GM13977 (cell line): ENCODE results near the gene FREM2.

Source experiments
- DNase-seq: peaks from one replicate; pipeline ENCODE4 v3.0.0; 2012; ENCODE audit warnings: low spot score
- in situ Hi-C: fragments of 300-500 bp; cut with MboI; formaldehyde crosslinking; loops from one replicate; pipeline ENCODE4 v1.12.0; 2022; ENCODE audit warnings: low sequenced_read_pairs, low pct_unique_long_range_greater_than_20kb, mixed read lengths, inconsistent platforms; ENCODE audit not compliant: unreplicated experiment
- TF ChIP-seq, protein P1 (sequence below): IDR thresholded peaks from 2 replicates; pipeline ENCODE4 v1.5.1; 2012; ENCODE audit warnings: mild to moderate bottlenecking, control low read depth; ENCODE audit not compliant: insufficient read depth; ENCODE audit errors: extremely low read depth, missing control alignments

FREM2 gene

GRCh38 chr13:38850868-38851626 lies 164.2 kb downstream of the FREM2 start:
- in situ Hi-C loops: no loop called here
- DNase-seq: no peak
- TF ChIP-seq, protein P1, sequence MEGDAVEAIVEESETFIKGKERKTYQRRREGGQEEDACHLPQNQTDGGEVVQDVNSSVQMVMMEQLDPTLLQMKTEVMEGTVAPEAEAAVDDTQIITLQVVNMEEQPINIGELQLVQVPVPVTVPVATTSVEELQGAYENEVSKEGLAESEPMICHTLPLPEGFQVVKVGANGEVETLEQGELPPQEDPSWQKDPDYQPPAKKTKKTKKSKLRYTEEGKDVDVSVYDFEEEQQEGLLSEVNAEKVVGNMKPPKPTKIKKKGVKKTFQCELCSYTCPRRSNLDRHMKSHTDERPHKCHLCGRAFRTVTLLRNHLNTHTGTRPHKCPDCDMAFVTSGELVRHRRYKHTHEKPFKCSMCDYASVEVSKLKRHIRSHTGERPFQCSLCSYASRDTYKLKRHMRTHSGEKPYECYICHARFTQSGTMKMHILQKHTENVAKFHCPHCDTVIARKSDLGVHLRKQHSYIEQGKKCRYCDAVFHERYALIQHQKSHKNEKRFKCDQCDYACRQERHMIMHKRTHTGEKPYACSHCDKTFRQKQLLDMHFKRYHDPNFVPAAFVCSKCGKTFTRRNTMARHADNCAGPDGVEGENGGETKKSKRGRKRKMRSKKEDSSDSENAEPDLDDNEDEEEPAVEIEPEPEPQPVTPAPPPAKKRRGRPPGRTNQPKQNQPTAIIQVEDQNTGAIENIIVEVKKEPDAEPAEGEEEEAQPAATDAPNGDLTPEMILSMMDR: no peak

DNA sequence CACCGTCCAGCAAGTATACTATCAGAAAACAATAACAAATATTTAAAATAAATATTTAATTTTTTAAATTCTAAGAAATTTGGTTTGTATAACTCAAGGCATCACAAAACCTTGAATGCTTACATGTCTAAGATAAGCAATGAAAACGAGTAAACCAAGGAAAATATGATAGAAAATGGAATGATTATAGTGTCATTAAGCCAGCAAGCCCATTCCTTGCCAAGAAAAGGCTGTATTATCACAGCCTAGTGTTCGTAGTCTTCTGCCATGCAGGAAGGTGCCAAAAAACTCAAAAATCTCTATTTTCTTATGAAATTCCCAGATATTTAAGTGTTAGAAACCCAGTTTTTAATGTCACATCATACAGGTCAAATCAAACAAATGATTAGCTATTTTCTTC lies 167.3 kb downstream of the FREM2 start:
- TF ChIP-seq, protein P1: no peak
- no peak for DNase-seq
- in situ Hi-C loops: no loop called here

DNA sequence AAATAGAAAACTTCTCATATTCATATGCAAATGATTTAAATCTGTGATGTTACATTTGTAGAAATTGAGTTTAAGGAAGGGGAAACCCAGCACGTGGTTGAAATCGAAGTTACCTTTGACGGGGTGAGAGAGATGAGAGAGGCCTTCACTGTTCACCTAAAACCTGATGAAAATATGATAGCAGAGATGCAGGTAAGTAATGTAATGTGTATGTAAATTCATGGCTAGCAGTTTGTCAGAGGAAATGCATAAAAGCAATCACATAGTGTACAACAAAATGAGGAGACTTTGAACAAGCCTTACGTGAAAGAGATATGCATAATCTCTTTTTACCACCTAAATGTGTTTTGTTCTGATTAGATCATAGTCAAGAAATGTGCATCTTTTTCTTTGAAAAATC lies 169.2 kb downstream of the FREM2 start:
- DNase-seq: no peak
- in situ Hi-C loops: no loop called here
- TF ChIP-seq, protein P1: no peak

DNA sequence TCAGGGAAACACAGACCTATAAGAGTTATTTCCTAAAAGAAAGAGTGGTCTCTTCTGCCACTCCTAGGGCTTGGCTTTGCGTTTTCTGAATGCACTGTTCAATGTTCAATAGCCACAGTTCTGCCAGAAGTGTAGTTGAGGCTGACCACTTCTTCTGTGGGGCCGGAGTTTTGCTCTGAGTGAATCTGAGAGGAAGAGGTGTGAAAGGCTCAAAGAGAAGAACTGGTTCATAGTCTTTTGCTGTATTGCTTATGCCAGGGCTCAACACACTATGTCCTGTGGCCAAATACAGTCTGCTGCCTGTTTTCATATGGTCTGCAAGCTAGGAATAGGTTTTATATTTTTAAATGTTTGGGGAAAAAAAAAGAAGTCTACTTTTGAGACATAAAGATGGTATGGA lies 175.6 kb downstream of the FREM2 start:
- TF ChIP-seq, protein P1: no peak
- in situ Hi-C loops: no loop called here
- DNase-seq: peak; percentile 6

DNA sequence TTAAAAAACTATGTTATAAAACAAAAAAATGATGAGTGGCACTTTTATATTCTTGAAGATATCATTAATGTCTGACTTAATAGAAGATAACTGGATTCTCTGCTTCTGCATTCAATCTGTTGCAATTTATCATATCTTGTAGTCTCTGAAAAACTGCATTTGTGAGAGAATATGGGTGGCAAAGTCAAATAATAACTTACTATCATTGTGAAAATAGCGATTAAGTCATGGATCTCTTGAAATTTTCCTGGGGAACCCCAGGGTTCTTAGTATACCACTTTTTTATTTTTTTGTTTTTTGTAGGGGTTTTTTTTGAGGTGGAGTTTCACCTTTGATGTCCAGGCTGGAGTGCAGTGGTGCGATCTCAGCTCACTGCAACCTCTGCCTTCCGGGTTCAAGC lies 176.7 kb downstream of the FREM2 start:
- DNase-seq: no peak
- in situ Hi-C loops: no loop called here
- TF ChIP-seq, protein P1: no peak

DNA sequence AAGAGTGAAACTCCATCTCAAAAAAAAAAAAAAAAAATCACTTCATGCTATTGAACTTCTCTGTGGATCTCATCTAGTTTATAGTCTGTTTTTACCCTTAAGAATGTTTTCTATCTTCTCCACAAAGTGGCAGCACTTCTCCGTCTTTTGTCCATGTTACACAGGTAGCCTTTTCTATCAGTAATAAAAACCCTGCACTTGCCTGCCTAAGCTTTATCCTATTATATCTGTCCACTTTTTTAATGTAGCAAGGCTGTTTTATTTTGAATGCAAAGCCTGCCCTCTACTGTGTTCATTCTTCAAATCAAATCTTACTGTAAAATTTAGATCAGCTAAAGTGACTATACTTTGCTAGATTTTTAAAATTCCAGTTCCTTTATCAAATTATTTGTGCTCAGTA lies 179.8 kb downstream of the FREM2 start:
- in situ Hi-C loops: no loop called here
- no peak for DNase-seq
- TF ChIP-seq, protein P1: no peak
